ENCODE results near the gene PAPPA2. TPM values are rescaled to one million over a fixed set of nuclear protein-coding genes. Genes with fewer than 3 reads are reported as not detected.

Gene PAPPA2
- total RNA-seq, 1 donor from 2014 or later: 0.41 TPM

GRCh38 chr1:176785791-176786190, 322.8 kb downstream of the PAPPA2 start:
- peaks cover 10% of the 10 kb centered on the region for H3K4me1 ChIP-seq
- H3K27ac ChIP-seq (replicated peaks): no peak overlapping the region
- DNase-seq: no peak
- no peaks in the 10 kb centered on the region for H3K9me3 ChIP-seq (replicated peaks)
- H3K27me3 ChIP-seq (ENCODE audit: low read depth): no peaks in the 10 kb centered on the region
- TF ChIP-seq CTCF (IDR thresholded peaks at IDR 0.05; ENCODE audit: borderline replicate concordance): no peak
- intact Hi-C loops (cut with micrococcal nuclease): no loop called here
- no peaks in the 10 kb centered on the region for H3K36me3 ChIP-seq
- H3K4me3 ChIP-seq: no peak overlapping the region

GRCh38 chr1:176786274-176786673, 323.3 kb downstream of the PAPPA2 start:
- Histone ChIP-seq H3K4me1 (peaks cover 10% of the 10 kb centered on the region), H3K27ac (replicated peaks) (no peak overlapping the region), H3K36me3 (no peaks in the 10 kb centered on the region), H3K4me3 (no peak overlapping the region), H3K27me3 (ENCODE audit: low read depth) (no peaks in the 10 kb centered on the region), H3K9me3 (replicated peaks) (no peaks in the 10 kb centered on the region)
- intact Hi-C loops (cut with micrococcal nuclease): no loop called here
- no peak for TF ChIP-seq CTCF (IDR thresholded peaks at IDR 0.05; ENCODE audit: borderline replicate concordance)
- no peak for DNase-seq

GRCh38 chr1:176789571-176790090, 326.7 kb downstream of the PAPPA2 start:
- Histone ChIP-seq H3K27ac (replicated peaks) (no peak overlapping the region), H3K27me3 (ENCODE audit: low read depth) (no peaks in the 10 kb centered on the region), H3K9me3 (replicated peaks) (no peaks in the 10 kb centered on the region), H3K36me3 (no peaks in the 10 kb centered on the region), H3K4me1 (peaks cover 10% of the 10 kb centered on the region), H3K4me3 (no peak overlapping the region)
- TF ChIP-seq CTCF (IDR thresholded peaks at IDR 0.05; ENCODE audit: borderline replicate concordance): no peak
- intact Hi-C loops (cut with micrococcal nuclease): no loop called here
- DNase-seq: no peak

GRCh38 chr1:176790786-176791185, 327.8 kb downstream of the PAPPA2 start:
- intact Hi-C loops (cut with micrococcal nuclease): no loop called here
- Histone ChIP-seq H3K27ac (replicated peaks) (no peak overlapping the region), H3K4me1 (peaks cover 10% of the 10 kb centered on the region), H3K27me3 (ENCODE audit: low read depth) (no peaks in the 10 kb centered on the region), H3K36me3 (no peaks in the 10 kb centered on the region), H3K4me3 (no peak overlapping the region), H3K9me3 (replicated peaks) (no peaks in the 10 kb centered on the region)
- TF ChIP-seq CTCF (IDR thresholded peaks at IDR 0.05; ENCODE audit: borderline replicate concordance): no peak
- no peak for DNase-seq

GRCh38 chr1:176791906-176792305, 328.9 kb downstream of the PAPPA2 start:
- intact Hi-C loops (cut with micrococcal nuclease): no loop called here
- no peak for DNase-seq
- Histone ChIP-seq H3K4me3 (no peak overlapping the region), H3K4me1 (peaks cover 10% of the 10 kb centered on the region), H3K9me3 (replicated peaks) (no peaks in the 10 kb centered on the region), H3K36me3 (no peaks in the 10 kb centered on the region), H3K27me3 (ENCODE audit: low read depth) (no peaks in the 10 kb centered on the region), H3K27ac (replicated peaks) (no peak overlapping the region)
- no peak for TF ChIP-seq CTCF (IDR thresholded peaks at IDR 0.05; ENCODE audit: borderline replicate concordance)

Measured in left ventricle myocardium inferior (tissue), 1 donor.